ENCODE measurements around the gene SCN3A.

SCN3A gene

DNA sequence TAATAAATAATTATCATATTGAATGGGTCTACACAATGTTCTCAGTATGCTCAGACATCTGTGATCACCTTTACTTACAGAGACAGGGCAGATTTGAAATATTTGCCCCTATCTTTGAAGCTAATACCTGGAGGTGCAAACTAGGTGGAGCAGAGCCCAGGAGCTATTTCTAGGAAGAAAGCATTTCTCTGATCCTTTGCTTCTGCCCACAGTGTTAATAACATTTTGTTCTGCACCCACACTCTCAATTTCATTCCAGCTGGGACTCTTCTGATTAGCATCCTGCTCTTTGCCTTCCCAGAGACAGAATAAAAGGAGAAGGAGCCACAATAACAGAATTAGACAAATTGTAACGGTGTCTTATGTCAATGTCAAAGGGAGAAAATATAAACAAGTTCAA is 23.7 kb upstream of the SCN3A start:
- Histone ChIP-seq H2AFZ (ENCODE audit: low read length, unreplicated experiment) (no peak overlapping the region), H3K4me1 (ENCODE audit: control insufficient read depth, insufficient read depth, low read length, unreplicated experiment) (no peaks in the 10 kb centered on the region), H3K27ac (ENCODE audit: low read depth, low read length) (no peak overlapping the region), H3K27me3 (ENCODE audit: insufficient read depth, low read length) (peaks cover 18% of the 10 kb centered on the region), H3K36me3 (ENCODE audit: insufficient read depth, low read length) (no peaks in the 10 kb centered on the region), H3K4me3 (ENCODE audit: low read depth, low read length) (no peak overlapping the region), H3K79me2 (ENCODE audit: control insufficient read depth, insufficient read depth, low read length, unreplicated experiment) (no peaks in the 10 kb centered on the region)

GRCh38 chr2:165224941-165225340 is 21.1 kb upstream of the SCN3A start:
- Histone ChIP-seq H3K36me3 (ENCODE audit: insufficient read depth, low read length) (no peaks in the 10 kb centered on the region), H3K27ac (ENCODE audit: low read depth, low read length) (no peak overlapping the region), H3K4me1 (ENCODE audit: control insufficient read depth, insufficient read depth, low read length, unreplicated experiment) (no peaks in the 10 kb centered on the region), H2AFZ (ENCODE audit: low read length, unreplicated experiment) (no peak overlapping the region), H3K27me3 (ENCODE audit: insufficient read depth, low read length) (peaks cover 2% of the 10 kb centered on the region), H3K79me2 (ENCODE audit: control insufficient read depth, insufficient read depth, low read length, unreplicated experiment) (no peaks in the 10 kb centered on the region), H3K4me3 (ENCODE audit: low read depth, low read length) (no peak overlapping the region)

- no peaks in the 10 kb centered on the region for H3K4me1 ChIP-seq (ENCODE audit: control insufficient read depth, insufficient read depth, low read length, unreplicated experiment)
- H2AFZ ChIP-seq (ENCODE audit: low read length, unreplicated experiment): no peak overlapping the region
- H3K79me2 ChIP-seq (ENCODE audit: control insufficient read depth, insufficient read depth, low read length, unreplicated experiment): no peaks in the 10 kb centered on the region
- H3K27ac ChIP-seq (ENCODE audit: low read depth, low read length): no peak overlapping the region
- H3K4me3 ChIP-seq (ENCODE audit: low read depth, low read length): no peak overlapping the region
- no peaks in the 10 kb centered on the region for H3K36me3 ChIP-seq (ENCODE audit: insufficient read depth, low read length)
- H3K27me3 ChIP-seq (ENCODE audit: insufficient read depth, low read length): peaks cover 3% of the 10 kb centered on the region
Measured at GRCh38 chr2:165219481-165219880, 15.6 kb upstream of the SCN3A start.

DNA sequence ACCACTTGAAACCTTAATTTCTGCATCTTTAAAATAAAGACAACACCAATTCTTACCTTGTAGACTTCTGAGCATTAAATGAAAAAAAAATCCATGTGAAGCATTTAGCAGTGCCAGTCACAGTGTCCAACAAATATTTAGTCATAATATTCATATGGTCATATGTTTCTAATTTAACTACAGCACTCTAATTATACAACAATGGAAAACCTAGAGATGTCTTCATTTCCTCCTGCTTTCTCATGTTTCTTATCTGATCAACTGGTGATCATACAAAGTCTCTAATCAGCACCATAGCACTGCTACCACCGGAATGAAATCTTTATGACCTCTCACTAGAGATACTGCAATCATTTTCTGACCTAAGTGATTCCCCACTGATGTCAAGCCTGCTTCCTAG is 10.2 kb upstream of the SCN3A start:
- Histone ChIP-seq H3K27me3 (ENCODE audit: insufficient read depth, low read length) (peaks cover 7% of the 10 kb centered on the region), H3K4me1 (ENCODE audit: control insufficient read depth, insufficient read depth, low read length, unreplicated experiment) (no peaks in the 10 kb centered on the region), H3K36me3 (ENCODE audit: insufficient read depth, low read length) (no peaks in the 10 kb centered on the region), H3K79me2 (ENCODE audit: control insufficient read depth, insufficient read depth, low read length, unreplicated experiment) (no peaks in the 10 kb centered on the region), H2AFZ (ENCODE audit: low read length, unreplicated experiment) (no peak overlapping the region), H3K27ac (ENCODE audit: low read depth, low read length) (no peak overlapping the region), H3K4me3 (ENCODE audit: low read depth, low read length) (no peak overlapping the region)

GRCh38 chr2:165208094-165208493 is 4.2 kb upstream of the SCN3A start:
- no peaks in the 10 kb centered on the region for H3K36me3 ChIP-seq (ENCODE audit: insufficient read depth, low read length)
- no peak overlapping the region for H2AFZ ChIP-seq (ENCODE audit: low read length, unreplicated experiment)
- no peaks in the 10 kb centered on the region for H3K79me2 ChIP-seq (ENCODE audit: control insufficient read depth, insufficient read depth, low read length, unreplicated experiment)
- no peak overlapping the region for H3K4me3 ChIP-seq (ENCODE audit: low read depth, low read length)
- no peaks in the 10 kb centered on the region for H3K4me1 ChIP-seq (ENCODE audit: control insufficient read depth, insufficient read depth, low read length, unreplicated experiment)
- H3K27ac ChIP-seq (ENCODE audit: low read depth, low read length): no peak overlapping the region
- peaks cover 4% of the 10 kb centered on the region; the same call in 1 of the 2 replicates for H3K27me3 ChIP-seq (ENCODE audit: insufficient read depth, low read length)

DNA sequence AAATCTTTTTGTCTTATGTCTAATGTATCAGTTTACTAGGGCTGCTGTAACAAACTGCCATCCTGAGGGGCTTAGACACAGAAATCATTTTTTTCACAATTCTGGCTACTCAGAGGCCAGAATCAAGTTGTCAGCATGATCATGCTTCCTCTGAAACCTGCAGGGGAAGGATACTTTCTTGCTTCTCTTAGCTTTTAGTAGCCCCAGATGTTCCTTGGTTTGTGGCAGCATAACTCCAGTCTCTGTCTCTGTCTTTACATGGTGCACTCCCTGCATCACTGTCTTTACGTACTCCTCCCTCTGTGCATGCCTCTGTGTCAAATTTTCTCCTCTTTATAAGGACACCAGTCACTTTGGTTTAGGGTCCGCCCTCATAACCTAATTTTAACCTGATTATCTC is 2.0 kb upstream of the SCN3A start:
- Histone ChIP-seq H3K27ac (ENCODE audit: low read depth, low read length) (no peak overlapping the region), H3K27me3 (ENCODE audit: insufficient read depth, low read length) (no peaks in the 10 kb centered on the region), H2AFZ (ENCODE audit: low read length, unreplicated experiment) (no peak overlapping the region), H3K4me3 (ENCODE audit: low read depth, low read length) (no peak overlapping the region), H3K79me2 (ENCODE audit: control insufficient read depth, insufficient read depth, low read length, unreplicated experiment) (no peaks in the 10 kb centered on the region), H3K4me1 (ENCODE audit: control insufficient read depth, insufficient read depth, low read length, unreplicated experiment) (peaks cover 4% of the 10 kb centered on the region), H3K36me3 (ENCODE audit: insufficient read depth, low read length) (no peaks in the 10 kb centered on the region)

- Histone ChIP-seq H2AFZ (ENCODE audit: low read length, unreplicated experiment) (no peak overlapping the region), H3K27me3 (ENCODE audit: insufficient read depth, low read length) (no peaks in the 10 kb centered on the region)
Measured at GRCh38 chr2:165202239-165202638, 1.6 kb downstream of the SCN3A start.

GRCh38 chr2:165198181-165198580 is 5.7 kb downstream of the SCN3A start:
- Histone ChIP-seq H3K27ac (ENCODE audit: low read depth, low read length) (no peak overlapping the region), H3K4me3 (ENCODE audit: low read depth, low read length) (no peak overlapping the region), H3K4me1 (ENCODE audit: control insufficient read depth, insufficient read depth, low read length, unreplicated experiment) (peaks cover 11% of the 10 kb centered on the region), H2AFZ (ENCODE audit: low read length, unreplicated experiment) (no peak overlapping the region), H3K79me2 (ENCODE audit: control insufficient read depth, insufficient read depth, low read length, unreplicated experiment) (no peaks in the 10 kb centered on the region), H3K36me3 (ENCODE audit: insufficient read depth, low read length) (no peaks in the 10 kb centered on the region), H3K27me3 (ENCODE audit: insufficient read depth, low read length) (no peaks in the 10 kb centered on the region)

More at GRCh38 chr2:165202239-165202638, 1.6 kb downstream of the SCN3A start:
- Histone ChIP-seq H3K27ac (ENCODE audit: low read depth, low read length) (no peak overlapping the region), H3K4me3 (ENCODE audit: low read depth, low read length) (peak overlapping the region; percentile 32), H3K4me1 (ENCODE audit: control insufficient read depth, insufficient read depth, low read length, unreplicated experiment) (peaks cover 4% of the 10 kb centered on the region), H3K79me2 (ENCODE audit: control insufficient read depth, insufficient read depth, low read length, unreplicated experiment) (no peaks in the 10 kb centered on the region), H3K36me3 (ENCODE audit: insufficient read depth, low read length) (no peaks in the 10 kb centered on the region)

DNA sequence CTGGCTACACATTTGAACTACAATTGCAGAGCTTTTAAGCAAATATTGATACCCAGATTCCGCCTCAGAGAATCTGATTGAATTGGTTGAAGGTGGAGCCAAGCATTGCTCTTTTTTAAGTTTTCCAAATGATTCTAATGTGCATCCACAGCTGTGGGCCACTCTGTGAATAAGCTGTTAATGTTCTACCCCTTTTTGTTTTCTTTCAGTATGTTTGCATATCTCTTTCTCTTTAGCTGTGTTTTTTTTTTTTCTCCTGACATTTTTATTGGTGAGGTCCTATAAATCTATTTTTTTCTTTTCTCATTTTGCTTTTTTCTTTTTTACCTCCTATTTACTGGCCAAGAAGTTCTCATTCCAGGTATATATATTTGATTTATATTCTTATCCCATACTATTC is 6.5 kb downstream of the SCN3A start:
- H3K79me2 ChIP-seq (ENCODE audit: control insufficient read depth, insufficient read depth, low read length, unreplicated experiment): no peaks in the 10 kb centered on the region
- no peak overlapping the region for H2AFZ ChIP-seq (ENCODE audit: low read length, unreplicated experiment)
- no peak overlapping the region for H3K4me3 ChIP-seq (ENCODE audit: low read depth, low read length)
- peaks cover 10% of the 10 kb centered on the region for H3K4me1 ChIP-seq (ENCODE audit: control insufficient read depth, insufficient read depth, low read length, unreplicated experiment)
- no peak overlapping the region for H3K27ac ChIP-seq (ENCODE audit: low read depth, low read length)
- no peaks in the 10 kb centered on the region for H3K27me3 ChIP-seq (ENCODE audit: insufficient read depth, low read length)
- H3K36me3 ChIP-seq (ENCODE audit: insufficient read depth, low read length): no peaks in the 10 kb centered on the region

DNA sequence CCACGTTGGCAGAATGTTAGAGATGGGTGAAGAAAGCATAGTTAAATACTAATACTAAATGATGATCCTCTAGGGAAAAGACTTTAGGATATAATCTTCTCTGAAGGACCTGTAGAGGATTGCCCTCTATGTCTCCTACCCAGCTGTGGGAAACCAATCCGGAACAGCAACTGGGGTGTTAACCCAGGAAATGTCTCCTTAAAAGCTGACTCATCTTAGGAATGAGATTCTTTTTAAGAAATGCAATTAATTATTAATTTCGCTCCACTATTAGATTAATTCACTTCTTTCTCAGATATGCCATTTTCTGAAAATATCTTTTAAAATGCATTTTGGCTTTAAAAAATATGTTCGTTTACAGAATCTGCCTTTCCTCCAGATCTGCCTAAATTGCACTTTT is 7.4 kb downstream of the SCN3A start:
- Histone ChIP-seq H3K4me1 (ENCODE audit: control insufficient read depth, insufficient read depth, low read length, unreplicated experiment) (peaks cover 7% of the 10 kb centered on the region), H3K27me3 (ENCODE audit: insufficient read depth, low read length) (no peaks in the 10 kb centered on the region; the same call in 1 of the 2 replicates), H3K27ac (ENCODE audit: low read depth, low read length) (no peak overlapping the region), H3K79me2 (ENCODE audit: control insufficient read depth, insufficient read depth, low read length, unreplicated experiment) (no peaks in the 10 kb centered on the region), H2AFZ (ENCODE audit: low read length, unreplicated experiment) (no peak overlapping the region), H3K36me3 (ENCODE audit: insufficient read depth, low read length) (no peaks in the 10 kb centered on the region), H3K4me3 (ENCODE audit: low read depth, low read length) (no peak overlapping the region)

DNA sequence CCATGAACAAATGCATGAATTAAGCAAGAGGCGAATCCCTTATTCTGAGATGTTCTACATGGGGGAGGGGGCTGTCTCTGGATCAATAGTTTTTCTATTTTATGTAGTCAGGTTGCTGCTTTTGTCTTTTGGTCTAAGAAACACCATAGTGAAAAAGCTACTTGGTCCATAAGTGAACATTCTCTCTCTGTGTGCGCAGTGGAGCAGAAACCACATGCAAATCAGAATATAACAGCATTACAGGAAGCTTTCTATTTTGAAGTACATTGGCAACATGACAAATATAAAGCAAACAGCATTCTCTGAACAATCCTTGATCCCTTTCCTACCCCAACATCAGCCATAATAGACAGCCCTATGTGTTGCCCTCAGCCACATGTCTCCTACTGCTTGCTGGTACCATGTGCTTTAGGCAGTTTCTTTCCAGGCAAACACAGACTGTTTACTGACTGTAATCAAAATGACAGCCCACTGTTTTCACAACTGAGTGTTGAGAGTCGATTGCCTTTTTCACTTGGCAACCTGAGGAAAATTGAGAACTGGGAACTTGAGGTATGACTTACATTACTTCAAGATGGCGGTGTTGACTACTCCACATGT is 10.6 kb downstream of the SCN3A start:
- Histone ChIP-seq H3K27me3 (ENCODE audit: insufficient read depth, low read length) (no peaks in the 10 kb centered on the region; the same call in none of the 2 replicates), H3K4me3 (ENCODE audit: low read depth, low read length) (no peak overlapping the region), H3K36me3 (ENCODE audit: insufficient read depth, low read length) (no peaks in the 10 kb centered on the region), H2AFZ (ENCODE audit: low read length, unreplicated experiment) (no peak overlapping the region), H3K79me2 (ENCODE audit: control insufficient read depth, insufficient read depth, low read length, unreplicated experiment) (no peaks in the 10 kb centered on the region), H3K27ac (ENCODE audit: low read depth, low read length) (no peak overlapping the region), H3K4me1 (ENCODE audit: control insufficient read depth, insufficient read depth, low read length, unreplicated experiment) (peaks cover 7% of the 10 kb centered on the region)
